UCSD-AML1 (cell line): ENCODE data around the gene CCDC51.

Experiments
- DNase-seq: peaks from one replicate; lab custom pipeline; 2025; ENCODE audit not compliant: unreplicated experiment; lab: John Stamatoyannopoulos, UW

Gene CCDC51

GRCh38 chr3:48387634-48388033, 52.3 kb downstream of the CCDC51 start:
- no peak for DNase-seq
